GM23338 (cell line): ENCODE results near the gene ATP9A.

ENCODE experiments used
- CTCF ChIP-seq, 2 experiments: fragments of 200-600 bp in 1 of 2; sonication (generic) in 1 of 2; conservative IDR thresholded peaks; 2 replicates each; pipeline versions ENCODE4 v1.5.1 to v1.6.1; 2016 to 2017; ENCODE audit warnings: antibody characterized with exemption in 2 of 2, low read depth in 2 of 2, mild to moderate bottlenecking in 2 of 2, moderate library complexity in 1 of 2
- EZH2 ChIP-seq: fragments of 200-600 bp; sonication (generic); IDR thresholded peaks from one replicate; pipeline ENCODE4 v1.8.0; 2017; ENCODE audit warnings: antibody characterized with exemption, mild to moderate bottlenecking, low read depth; ENCODE audit not compliant: unreplicated experiment

- TF ChIP-seq CTCF (conservative IDR thresholded peaks at IDR 0.05; ENCODE audit: low read depth in 2 of 2) (no peak), EZH2 (no peak)
Measured at GRCh38 chr20:51688600-51689244, 79.5 kb downstream of the ATP9A start.
